ENCODE data around the gene EIF3D.

DNA sequence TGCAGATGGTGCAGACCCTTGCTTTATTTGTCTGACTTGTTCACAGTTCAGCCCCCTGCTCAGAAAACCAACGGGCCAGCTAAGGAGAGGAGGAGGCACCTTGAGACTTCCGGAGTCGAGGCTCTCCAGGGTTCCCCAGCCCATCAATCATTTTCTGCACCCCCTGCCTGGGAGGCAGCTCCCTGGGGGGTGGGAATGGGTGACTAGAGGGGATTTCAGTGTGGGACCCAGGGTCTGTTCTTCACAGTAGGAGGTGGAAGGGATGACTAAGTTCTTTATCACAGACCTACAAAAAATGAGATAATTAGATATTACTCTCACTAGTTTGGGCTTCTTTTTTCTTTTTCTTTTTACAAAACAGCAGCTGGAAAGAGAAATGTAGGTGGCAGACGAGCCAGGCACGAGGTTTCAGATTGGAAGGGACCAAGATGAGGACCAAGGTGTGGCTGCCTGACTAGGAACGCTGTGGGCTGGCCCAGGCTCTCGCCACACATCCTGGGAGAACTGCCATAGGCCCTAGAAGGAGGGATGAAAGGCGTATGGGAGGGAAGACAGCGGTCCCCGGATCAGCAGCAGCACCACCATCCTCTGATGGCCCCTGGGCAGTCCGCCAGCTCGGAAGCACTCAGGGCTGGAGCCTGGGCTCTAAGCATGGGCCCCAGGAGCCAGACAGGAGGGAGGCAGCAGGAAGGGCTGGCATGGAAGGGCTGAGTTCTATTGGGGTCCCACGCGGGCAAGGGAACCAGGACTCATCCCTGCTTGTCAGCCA lies 61.7 kb downstream of the EIF3D start:
- TF ChIP-seq, protein P1, sequence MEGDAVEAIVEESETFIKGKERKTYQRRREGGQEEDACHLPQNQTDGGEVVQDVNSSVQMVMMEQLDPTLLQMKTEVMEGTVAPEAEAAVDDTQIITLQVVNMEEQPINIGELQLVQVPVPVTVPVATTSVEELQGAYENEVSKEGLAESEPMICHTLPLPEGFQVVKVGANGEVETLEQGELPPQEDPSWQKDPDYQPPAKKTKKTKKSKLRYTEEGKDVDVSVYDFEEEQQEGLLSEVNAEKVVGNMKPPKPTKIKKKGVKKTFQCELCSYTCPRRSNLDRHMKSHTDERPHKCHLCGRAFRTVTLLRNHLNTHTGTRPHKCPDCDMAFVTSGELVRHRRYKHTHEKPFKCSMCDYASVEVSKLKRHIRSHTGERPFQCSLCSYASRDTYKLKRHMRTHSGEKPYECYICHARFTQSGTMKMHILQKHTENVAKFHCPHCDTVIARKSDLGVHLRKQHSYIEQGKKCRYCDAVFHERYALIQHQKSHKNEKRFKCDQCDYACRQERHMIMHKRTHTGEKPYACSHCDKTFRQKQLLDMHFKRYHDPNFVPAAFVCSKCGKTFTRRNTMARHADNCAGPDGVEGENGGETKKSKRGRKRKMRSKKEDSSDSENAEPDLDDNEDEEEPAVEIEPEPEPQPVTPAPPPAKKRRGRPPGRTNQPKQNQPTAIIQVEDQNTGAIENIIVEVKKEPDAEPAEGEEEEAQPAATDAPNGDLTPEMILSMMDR (IDR thresholded peaks at IDR 0.05), result no peak
- TF ChIP-seq POLR2A (IDR thresholded peaks at IDR 0.05), result no peak
